ENCODE data around the gene ABCE1. TPM values are rescaled to one million over a fixed set of nuclear protein-coding genes. Genes with fewer than 3 reads are reported as not detected.

The ABCE1 gene
- total RNA-seq, 1 donor from 2014 or later, result 88.6 TPM

GRCh38 chr4:145161549-145161948 lies 63.4 kb downstream of the ABCE1 start:
- no peaks in the 10 kb centered on the region for H3K27me3 Mint-ChIP-seq (ENCODE audit: low read depth)
- peaks cover 6% of the 10 kb centered on the region for H3K36me3 Mint-ChIP-seq (ENCODE audit: low read depth)
- H3K9me3 Mint-ChIP-seq, result no peaks in the 10 kb centered on the region
- no peak overlapping the region for H3K4me3 Mint-ChIP-seq
- H3K27ac Mint-ChIP-seq (ENCODE audit: unreplicated experiment), result no peak overlapping the region
- no peak for DNase-seq (ENCODE audit: low read depth, low spot score)
- H3K4me1 Mint-ChIP-seq, result no peaks in the 10 kb centered on the region
- no peak for TF ChIP-seq CTCF (conservative IDR thresholded peaks at IDR 0.05)

GRCh38 chr4:145167887-145168286 lies 69.8 kb downstream of the ABCE1 start:
- Mint-ChIP-seq H3K27ac (ENCODE audit: unreplicated experiment) (no peak overlapping the region), H3K4me1 (no peaks in the 10 kb centered on the region), H3K9me3 (no peaks in the 10 kb centered on the region), H3K4me3 (no peak overlapping the region), H3K36me3 (ENCODE audit: low read depth) (peaks cover 12% of the 10 kb centered on the region), H3K27me3 (ENCODE audit: low read depth) (no peaks in the 10 kb centered on the region)
- DNase-seq (ENCODE audit: low read depth, low spot score), result no peak
- no peak for TF ChIP-seq CTCF (conservative IDR thresholded peaks at IDR 0.05)

GRCh38 chr4:145168581-145169187 lies 70.6 kb downstream of the ABCE1 start:
- H3K36me3 Mint-ChIP-seq (ENCODE audit: low read depth), result peaks cover 15% of the 10 kb centered on the region
- H3K4me1 Mint-ChIP-seq, result no peaks in the 10 kb centered on the region
- TF ChIP-seq CTCF (conservative IDR thresholded peaks at IDR 0.05), result no peak
- no peak overlapping the region for H3K4me3 Mint-ChIP-seq
- no peak overlapping the region for H3K27ac Mint-ChIP-seq (ENCODE audit: unreplicated experiment)
- no peaks in the 10 kb centered on the region for H3K27me3 Mint-ChIP-seq (ENCODE audit: low read depth)
- no peak for DNase-seq (ENCODE audit: low read depth, low spot score)
- no peaks in the 10 kb centered on the region for H3K9me3 Mint-ChIP-seq

GRCh38 chr4:145170223-145170622 lies 72.1 kb downstream of the ABCE1 start:
- no peak overlapping the region for H3K27ac Mint-ChIP-seq (ENCODE audit: unreplicated experiment)
- no peak for TF ChIP-seq CTCF (conservative IDR thresholded peaks at IDR 0.05)
- no peaks in the 10 kb centered on the region for H3K4me1 Mint-ChIP-seq
- no peak for DNase-seq (ENCODE audit: low read depth, low spot score)
- H3K9me3 Mint-ChIP-seq, result no peaks in the 10 kb centered on the region
- H3K36me3 Mint-ChIP-seq (ENCODE audit: low read depth), result peaks cover 24% of the 10 kb centered on the region
- no peak overlapping the region for H3K4me3 Mint-ChIP-seq
- no peaks in the 10 kb centered on the region for H3K27me3 Mint-ChIP-seq (ENCODE audit: low read depth)

GRCh38 chr4:145171911-145172310 lies 73.8 kb downstream of the ABCE1 start:
- Mint-ChIP-seq H3K4me3 (no peak overlapping the region), H3K9me3 (no peaks in the 10 kb centered on the region), H3K36me3 (ENCODE audit: low read depth) (peaks cover 24% of the 10 kb centered on the region), H3K4me1 (no peaks in the 10 kb centered on the region), H3K27ac (ENCODE audit: unreplicated experiment) (no peak overlapping the region), H3K27me3 (ENCODE audit: low read depth) (no peaks in the 10 kb centered on the region)
- DNase-seq (ENCODE audit: low read depth, low spot score), result no peak
- TF ChIP-seq CTCF (conservative IDR thresholded peaks at IDR 0.05), result no peak
